Measurements from ENCODE around the gene PSMD14.
"Not testable (repeated sequence)": the region's sequence is repeated elsewhere in the genome, so short reads cannot be mapped to it uniquely, and the experiment has no call there.

PSMD14 gene

DNA sequence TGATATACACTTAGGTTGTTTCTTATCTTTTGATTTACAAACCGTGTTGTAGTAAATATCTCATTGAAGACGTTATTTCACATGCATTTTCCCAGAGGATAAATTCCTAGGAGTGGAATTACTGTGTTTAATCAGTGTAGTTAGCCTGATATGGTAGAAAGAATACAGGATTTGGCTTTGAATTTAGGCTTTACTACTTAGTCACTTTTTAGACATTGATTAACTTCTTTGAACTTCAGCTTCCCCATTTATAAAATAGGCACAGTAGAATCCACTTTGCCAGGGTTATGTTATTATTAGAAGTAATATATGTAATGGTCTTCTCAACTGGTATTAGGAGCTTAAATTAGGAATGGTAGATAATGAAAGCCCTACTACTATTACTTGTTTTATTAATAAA, 27.4 kb downstream of the PSMD14 start:
- DNase-seq (ENCODE audit: low read depth in 2 of 2) = no peak

- no peak for DNase-seq (ENCODE audit: low read depth in 2 of 2)
Observed at GRCh38 chr2:161337247-161337646, 29.0 kb downstream of the PSMD14 start.

- not testable (repeated sequence) for DNase-seq (ENCODE audit: low read depth in 2 of 2)
Observed at GRCh38 chr2:161339532-161339931, 31.3 kb downstream of the PSMD14 start.

DNA sequence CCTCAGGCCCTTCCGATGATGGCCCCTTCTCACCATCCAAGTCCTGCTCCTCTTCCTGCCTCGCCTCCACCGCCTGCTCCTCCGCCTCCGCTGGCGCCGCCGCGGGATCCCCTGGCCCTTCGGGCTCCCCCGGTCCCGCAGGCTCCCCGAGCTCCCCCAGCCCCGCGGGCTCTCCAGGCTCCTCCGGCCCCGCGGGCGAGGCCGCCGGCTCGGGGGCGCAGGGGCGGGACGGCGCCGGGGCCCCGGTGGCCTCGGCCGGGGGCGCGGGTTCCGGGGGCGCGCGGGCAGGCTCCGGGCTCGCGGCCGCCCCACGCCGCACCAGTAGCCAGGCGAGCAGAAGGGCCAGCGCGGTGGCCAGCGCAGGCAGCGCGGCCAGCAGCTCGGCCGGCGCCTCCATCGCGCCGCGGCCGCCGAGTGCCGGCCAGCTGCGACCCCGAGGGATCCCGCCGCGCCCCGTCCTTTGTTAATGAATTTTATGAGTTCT, 32.7 kb downstream of the PSMD14 start:
- not testable (repeated sequence) for DNase-seq (ENCODE audit: low read depth in 2 of 2)

GRCh38 chr2:161343235-161343634, 35.0 kb downstream of the PSMD14 start:
- no peak for DNase-seq (ENCODE audit: low read depth in 2 of 2)

- DNase-seq (ENCODE audit: low read depth in 2 of 2) = no peak
Observed at GRCh38 chr2:161344692-161345091, 36.5 kb downstream of the PSMD14 start.

- no peak for DNase-seq (ENCODE audit: low read depth in 2 of 2)
Observed at GRCh38 chr2:161351678-161352077, 43.5 kb downstream of the PSMD14 start.

DNA sequence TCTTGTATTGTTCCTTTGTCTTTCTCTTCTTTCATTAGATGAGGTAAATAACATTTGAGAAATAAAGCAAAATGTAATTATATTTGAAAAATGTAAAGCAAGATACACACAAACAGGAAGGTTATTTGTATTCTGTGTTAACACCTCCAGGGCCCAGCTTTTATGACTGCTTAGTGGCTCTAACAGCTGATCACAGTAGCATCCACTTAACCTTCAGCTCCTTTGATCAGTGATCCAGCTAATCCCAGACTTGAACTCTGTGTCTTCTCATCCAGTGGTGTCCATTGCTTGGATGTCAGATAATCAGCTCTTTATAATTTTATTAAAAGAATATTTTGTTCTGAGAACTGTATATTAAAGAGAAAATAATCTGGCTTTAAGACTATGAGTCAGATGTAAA, 44.5 kb downstream of the PSMD14 start:
- no peak for DNase-seq (ENCODE audit: low read depth in 2 of 2)

DNA sequence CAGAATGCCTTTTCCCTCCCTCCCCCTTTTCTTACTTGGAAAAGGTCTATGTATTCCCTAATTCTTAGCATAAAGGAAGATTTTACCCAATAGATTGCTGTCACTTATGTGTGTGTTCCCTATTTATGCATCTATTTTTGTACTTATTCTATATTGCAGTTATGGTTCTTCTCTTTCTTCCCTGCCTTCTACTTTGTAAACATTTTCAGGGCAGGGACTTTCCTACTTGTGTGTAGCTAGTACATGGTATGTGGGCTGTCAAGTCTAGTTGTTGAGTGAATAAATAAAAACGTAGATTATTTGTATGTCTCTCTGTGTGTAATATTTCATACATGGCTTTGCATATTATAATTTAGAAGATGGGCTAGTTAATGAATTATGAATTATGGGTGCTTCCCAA, 45.3 kb downstream of the PSMD14 start:
- no peak for DNase-seq (ENCODE audit: low read depth in 2 of 2)

GRCh38 chr2:161354106-161354505, 45.9 kb downstream of the PSMD14 start:
- no peak for DNase-seq (ENCODE audit: low read depth in 2 of 2)

DNA sequence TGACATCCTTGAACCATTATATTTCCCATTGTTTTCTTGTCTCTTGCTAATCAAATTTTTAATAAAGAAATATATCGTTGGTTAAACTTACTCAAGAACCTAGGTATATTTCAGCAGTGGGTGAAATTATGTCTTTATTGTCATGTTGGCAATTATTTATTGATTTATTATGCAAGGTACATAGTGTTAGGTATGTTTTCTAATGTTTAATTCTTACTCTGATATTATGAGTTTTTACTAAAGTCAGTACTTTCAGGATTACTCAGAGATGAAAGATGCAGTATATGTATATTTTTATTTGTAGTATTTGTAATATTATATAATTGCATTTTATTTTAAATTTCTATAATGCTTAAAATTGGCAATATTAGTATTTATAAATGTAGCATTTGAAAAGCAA, 46.9 kb downstream of the PSMD14 start:
- DNase-seq (ENCODE audit: low read depth in 2 of 2) = no peak

DNA sequence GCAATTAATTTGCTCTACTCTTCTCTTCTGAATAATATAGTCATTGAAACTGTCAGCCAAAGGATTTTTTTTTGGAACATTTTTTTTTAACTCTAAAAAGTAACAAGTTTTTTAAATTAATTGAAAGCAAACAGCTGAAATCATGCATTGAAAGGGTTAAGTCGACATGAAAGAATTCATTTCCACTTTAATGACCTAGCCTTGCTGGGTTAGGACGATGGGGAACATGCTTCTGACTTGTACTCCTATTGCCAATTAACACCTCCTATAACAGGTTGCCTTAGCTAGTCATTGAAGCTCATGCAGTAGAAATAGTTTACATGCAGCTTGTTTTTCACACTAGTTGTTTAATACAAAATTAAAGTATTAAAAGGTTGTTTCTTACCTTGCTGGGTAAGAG, 47.8 kb downstream of the PSMD14 start:
- DNase-seq (ENCODE audit: low read depth in 2 of 2) = no peak

DNA sequence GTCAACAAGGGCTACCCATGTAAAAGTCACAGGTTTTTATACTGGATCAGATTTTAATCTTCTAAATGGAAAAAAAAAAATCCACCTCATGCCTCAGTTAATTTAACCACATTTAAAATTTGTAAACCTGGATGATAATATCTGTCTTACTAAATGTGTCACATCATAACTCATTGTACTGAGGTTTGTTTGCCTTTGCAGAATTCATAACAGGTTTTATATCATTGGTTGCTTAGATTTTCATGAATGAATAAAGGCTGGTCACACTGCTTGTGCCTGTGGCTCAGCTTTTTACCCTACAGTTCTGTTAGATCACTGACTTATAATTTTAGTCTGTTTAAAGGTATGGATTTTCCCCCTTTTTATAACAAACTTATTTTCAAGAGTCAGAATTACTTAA, 48.9 kb downstream of the PSMD14 start:
- DNase-seq (ENCODE audit: low read depth in 2 of 2) = no peak

DNA sequence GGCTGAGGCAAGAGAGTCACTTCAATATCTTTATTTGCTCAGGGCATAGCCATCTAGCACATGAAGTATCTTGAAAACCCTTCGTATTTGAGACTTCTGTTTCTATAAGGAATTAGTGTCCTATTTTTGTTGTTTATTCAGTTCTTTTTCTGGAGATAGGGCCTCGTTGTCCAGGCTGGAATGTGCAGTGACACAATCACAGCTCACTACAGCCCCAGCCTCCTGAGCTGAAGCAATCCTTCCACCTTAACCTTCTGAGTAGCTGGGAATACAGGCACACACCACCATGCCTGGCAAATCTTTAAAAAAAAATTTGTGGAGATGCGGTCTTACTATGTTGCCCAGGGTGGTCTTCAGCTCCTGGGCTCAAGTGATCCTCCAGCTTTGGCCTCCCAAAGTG, 50.6 kb downstream of the PSMD14 start:
- DNase-seq (ENCODE audit: low read depth in 2 of 2) = no peak

DNA sequence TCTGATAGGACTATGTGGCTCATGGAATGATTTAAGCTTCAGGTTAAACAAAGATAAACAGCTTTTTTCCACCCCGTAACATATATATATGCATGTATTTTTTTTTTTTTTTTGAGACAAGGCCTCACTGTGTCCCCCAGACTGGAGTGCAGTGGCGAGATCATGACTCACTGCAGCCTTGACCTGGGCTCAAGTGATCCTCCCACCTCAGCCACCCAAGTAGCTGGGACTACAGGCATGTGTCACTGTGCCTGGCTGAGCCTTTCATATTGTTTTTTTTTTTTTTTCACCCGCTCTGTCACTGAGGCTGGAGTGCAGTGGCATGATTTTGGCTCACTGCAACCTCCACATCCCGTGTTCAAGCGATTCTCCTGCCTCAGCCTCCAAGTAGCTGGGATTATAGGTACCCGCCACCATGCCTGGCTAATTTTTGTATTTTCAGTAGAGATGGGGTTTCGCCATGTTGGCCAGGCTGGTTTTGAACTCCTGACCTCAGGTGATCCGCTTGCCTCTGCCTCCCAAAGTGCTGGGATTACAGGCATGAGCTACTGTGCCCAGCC, 52.0 kb downstream of the PSMD14 start:
- not testable (repeated sequence) for DNase-seq (ENCODE audit: low read depth in 2 of 2)

- no peak for DNase-seq (ENCODE audit: low read depth in 2 of 2)
Observed at GRCh38 chr2:161362568-161363166, 54.4 kb downstream of the PSMD14 start.

DNA sequence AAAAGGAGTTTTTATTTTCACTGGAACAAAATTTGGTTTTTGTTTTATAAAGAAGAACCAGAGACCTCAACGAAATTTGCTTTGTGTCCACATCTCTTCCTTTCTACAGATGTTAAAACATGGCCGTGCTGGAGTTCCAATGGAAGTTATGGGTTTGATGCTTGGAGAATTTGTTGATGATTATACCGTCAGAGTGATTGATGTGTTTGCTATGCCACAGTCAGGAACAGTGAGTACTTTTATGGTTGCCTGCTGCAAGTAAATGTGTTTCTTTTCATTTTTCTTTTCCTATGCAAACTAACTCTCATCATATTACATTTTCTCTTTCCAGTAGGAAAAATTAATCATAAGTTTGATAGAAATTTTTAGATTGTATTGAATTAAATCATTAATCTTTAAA, 59.5 kb downstream of the PSMD14 start:
- DNase-seq (ENCODE audit: low read depth in 2 of 2) = no peak

GRCh38 chr2:161369311-161369710, 61.1 kb downstream of the PSMD14 start:
- DNase-seq (ENCODE audit: low read depth in 2 of 2) = no peak

- no peak for DNase-seq (ENCODE audit: low read depth in 2 of 2)
Observed at GRCh38 chr2:161370981-161371380, 62.8 kb downstream of the PSMD14 start.

DNA sequence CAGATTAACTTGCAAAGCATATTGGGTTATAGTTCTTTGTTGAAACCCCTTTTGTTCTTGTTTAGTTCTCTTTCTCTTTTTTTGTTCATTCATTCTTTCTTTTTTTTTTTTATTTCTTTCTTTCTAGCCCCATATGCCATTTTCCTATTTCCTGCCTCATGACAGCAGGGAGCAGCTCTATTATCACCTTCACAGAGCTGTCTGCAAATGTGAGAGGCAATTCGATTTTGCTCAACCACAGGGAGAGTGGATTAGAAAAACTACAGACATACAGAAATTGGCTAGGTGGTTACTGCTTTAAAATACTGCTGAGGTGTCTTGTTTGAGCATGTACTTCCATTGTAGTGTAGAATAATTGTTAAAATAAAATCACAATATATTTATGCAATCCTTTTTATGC, 63.6 kb downstream of the PSMD14 start:
- DNase-seq (ENCODE audit: low read depth in 2 of 2) = no peak

DNA sequence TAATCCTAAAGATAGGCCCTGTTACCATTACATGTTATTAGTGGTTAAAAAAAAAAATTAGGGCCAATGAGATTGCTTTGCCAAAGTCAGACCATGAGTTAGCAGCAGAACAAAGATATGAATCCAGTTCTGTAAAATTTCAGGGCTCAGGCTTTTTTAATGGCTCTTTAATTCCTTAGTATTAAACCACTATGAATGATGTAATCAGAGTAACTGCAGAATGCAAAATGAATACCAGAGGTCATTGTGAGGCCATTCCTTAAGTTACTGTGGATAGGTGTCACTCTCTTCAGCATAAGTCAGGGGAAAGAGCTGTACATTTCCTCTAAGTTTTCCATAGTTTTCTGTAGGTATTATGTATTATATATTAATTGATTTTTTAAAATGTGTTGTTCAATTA, 65.7 kb downstream of the PSMD14 start:
- DNase-seq (ENCODE audit: low read depth in 2 of 2) = no peak

- no peak for DNase-seq (ENCODE audit: low read depth in 2 of 2)
Observed at GRCh38 chr2:161374446-161374845, 66.2 kb downstream of the PSMD14 start.

DNA sequence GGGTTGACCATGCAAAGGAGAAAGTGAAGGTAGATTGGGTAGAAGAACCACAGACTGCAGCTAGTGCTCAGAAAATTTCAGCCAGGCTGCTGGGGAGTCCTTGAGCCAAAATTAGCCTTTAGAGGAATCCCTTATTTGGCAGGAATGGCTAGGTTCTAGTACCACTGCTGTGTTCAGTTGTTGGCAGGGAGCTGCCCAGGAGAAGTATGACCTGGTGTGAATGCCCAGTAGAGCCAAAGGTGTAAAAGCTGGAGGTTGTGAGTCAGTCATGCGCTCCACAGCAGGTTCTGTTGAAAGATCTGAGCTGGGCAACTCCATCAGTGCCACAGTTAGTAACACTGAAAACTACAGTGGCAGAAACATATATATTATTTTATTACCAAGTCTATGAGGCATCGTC, 71.5 kb downstream of the PSMD14 start:
- DNase-seq (ENCODE audit: low read depth in 2 of 2) = no peak

DNA sequence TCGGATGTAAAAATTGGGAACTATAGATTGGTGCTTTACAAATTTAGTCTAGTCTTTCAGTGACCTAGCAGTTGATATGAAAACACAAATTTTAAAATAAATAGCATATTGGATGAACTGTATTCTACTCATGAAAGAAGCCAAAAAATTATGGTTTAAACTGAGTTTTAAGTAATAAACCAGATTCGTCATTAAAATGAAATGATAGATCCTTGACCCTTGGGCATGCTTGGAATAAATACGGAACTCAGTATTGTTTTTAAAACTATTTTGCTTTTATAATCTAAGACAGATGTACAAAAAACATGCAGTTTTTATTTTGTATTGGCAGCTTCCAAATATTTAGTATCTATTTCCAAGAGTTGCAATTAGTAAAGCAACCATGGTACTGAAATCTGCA, 73.3 kb downstream of the PSMD14 start:
- no peak for DNase-seq (ENCODE audit: low read depth in 2 of 2)

Measured in stimulated activated CD4-positive, alpha-beta T cell treated with anti-CD3 and anti-CD28 coated beads, Interleukin-1b, Interleukin-23, amount 100 ng/mL, for 1 hour (primary cell).